ENCODE measurements around the gene STARD5. TPM values are rescaled to one million over a fixed set of nuclear protein-coding genes. Genes with fewer than 3 reads are reported as not detected.

STARD5 gene
- total RNA-seq, 4 donors from 2014 or later, result 2.7 to 8.0 (median 5.0) TPM

- no peak for ATAC-seq (ENCODE audit: low FRiP score)
- TF ChIP-seq CTCF (IDR thresholded peaks at IDR 0.05), result no peak
- no peak for DNase-seq (ENCODE audit: low spot score)
Observed at GRCh38 chr15:81337713-81338157, 13.8 kb upstream of the STARD5 start.

- no peak for ATAC-seq (ENCODE audit: low FRiP score)
- no peak for TF ChIP-seq CTCF (IDR thresholded peaks at IDR 0.05)
- DNase-seq (ENCODE audit: low spot score), result no peak
Observed at GRCh38 chr15:81337241-81337640, 13.3 kb upstream of the STARD5 start.

GRCh38 chr15:81336568-81336967 is 12.6 kb upstream of the STARD5 start:
- no peak for ATAC-seq (ENCODE audit: low FRiP score)
- DNase-seq (ENCODE audit: low spot score), result no peak
- TF ChIP-seq CTCF (IDR thresholded peaks at IDR 0.05), result no peak

- DNase-seq (ENCODE audit: low spot score), result no peak
- ATAC-seq (ENCODE audit: low FRiP score), result no peak
- no peak for TF ChIP-seq CTCF (IDR thresholded peaks at IDR 0.05)
Observed at GRCh38 chr15:81335631-81336030, 11.7 kb upstream of the STARD5 start.

- ATAC-seq (ENCODE audit: low FRiP score) (no peak), DNase-seq (ENCODE audit: low spot score) (no peak)
- TF ChIP-seq CTCF (IDR thresholded peaks at IDR 0.05), result no peak
Observed at GRCh38 chr15:81334768-81335435, 11.0 kb upstream of the STARD5 start.

- TF ChIP-seq CTCF (IDR thresholded peaks at IDR 0.05), result no peak
- no peak for DNase-seq (ENCODE audit: low spot score)
- no peak for ATAC-seq (ENCODE audit: low FRiP score)
Observed at GRCh38 chr15:81333363-81333762, 9.4 kb upstream of the STARD5 start.

GRCh38 chr15:81332326-81332725 is 8.4 kb upstream of the STARD5 start:
- DNase-seq (ENCODE audit: low spot score) (no peak), ATAC-seq (ENCODE audit: low FRiP score) (no peak)
- TF ChIP-seq CTCF (IDR thresholded peaks at IDR 0.05), result no peak

All from omental fat pad (tissue), 4 donors.